Measurements from ENCODE around the gene OR1J2.
"Not testable (repeated sequence)": the region's sequence is repeated elsewhere in the genome, so short reads cannot be mapped to it uniquely, and the experiment has no call there.

The OR1J2 gene, protein sequence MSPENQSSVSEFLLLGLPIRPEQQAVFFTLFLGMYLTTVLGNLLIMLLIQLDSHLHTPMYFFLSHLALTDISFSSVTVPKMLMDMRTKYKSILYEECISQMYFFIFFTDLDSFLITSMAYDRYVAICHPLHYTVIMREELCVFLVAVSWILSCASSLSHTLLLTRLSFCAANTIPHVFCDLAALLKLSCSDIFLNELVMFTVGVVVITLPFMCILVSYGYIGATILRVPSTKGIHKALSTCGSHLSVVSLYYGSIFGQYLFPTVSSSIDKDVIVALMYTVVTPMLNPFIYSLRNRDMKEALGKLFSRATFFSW

DNA sequence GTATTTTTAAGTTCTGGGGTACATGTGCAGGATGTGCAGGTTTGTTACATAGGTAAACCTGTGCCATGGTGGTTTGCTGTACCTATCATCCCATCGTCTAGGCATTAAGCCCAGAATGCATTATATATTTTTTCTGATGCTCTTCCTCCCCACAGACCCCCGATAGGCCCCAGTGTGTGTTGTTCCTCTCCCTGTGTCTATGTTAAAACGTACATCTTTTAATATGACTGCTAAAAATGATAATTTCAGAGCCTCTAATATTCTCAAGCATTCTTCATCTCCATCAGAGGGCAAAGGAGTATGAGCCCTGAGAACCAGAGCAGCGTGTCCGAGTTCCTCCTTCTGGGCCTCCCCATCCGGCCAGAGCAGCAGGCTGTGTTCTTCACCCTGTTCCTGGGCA, at the start of gene OR1J2:
TSS of gene OR1J2 (plus strand) at position 301 of the 400 bp plus-strand sequence. CDS start at position 301, 0 bp downstream.
- DNase-seq (ENCODE audit: low spot score): no peak

DNA sequence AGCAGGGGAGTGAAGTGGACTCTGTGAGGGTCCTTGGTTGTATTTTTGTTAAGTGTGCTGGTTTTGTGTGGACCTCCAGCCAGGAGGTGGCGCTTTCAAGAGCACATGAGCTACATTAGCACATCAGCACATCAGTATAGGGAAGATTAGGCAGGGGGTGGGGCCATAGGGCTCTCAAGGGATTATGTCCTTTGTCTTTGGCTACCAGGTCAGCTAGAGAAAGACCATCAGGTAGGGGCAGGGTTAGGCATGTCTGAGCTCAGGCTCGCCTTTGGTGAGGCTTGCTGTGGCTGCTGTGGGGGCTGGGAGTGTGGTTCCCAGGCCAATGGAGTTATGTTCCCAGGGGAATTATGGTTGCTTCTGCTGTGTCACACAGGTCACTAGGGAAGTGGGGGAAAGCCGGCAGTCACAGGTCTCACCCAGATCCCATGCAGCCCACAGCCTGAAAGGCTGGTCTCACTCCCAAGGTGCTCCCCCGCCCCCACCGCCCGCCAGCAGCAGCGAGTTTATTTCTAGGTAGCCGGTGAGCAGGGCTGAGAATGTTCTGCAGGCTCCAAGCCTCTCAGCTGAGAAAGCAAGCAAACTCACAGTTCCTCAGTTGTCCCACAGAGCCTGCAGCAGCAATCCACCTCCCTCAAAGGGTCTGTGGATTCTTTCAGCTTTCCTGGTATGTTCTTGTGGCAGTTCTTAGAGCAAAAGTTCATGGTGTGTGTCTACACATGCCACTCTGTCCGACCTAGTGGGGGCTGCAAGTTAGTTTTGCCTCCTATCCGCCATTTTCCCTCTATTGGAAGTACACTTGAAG, 46.6 kb upstream of the OR1J2 start:
- peak; percentile 21 for DNase-seq (ENCODE audit: low spot score)

DNA sequence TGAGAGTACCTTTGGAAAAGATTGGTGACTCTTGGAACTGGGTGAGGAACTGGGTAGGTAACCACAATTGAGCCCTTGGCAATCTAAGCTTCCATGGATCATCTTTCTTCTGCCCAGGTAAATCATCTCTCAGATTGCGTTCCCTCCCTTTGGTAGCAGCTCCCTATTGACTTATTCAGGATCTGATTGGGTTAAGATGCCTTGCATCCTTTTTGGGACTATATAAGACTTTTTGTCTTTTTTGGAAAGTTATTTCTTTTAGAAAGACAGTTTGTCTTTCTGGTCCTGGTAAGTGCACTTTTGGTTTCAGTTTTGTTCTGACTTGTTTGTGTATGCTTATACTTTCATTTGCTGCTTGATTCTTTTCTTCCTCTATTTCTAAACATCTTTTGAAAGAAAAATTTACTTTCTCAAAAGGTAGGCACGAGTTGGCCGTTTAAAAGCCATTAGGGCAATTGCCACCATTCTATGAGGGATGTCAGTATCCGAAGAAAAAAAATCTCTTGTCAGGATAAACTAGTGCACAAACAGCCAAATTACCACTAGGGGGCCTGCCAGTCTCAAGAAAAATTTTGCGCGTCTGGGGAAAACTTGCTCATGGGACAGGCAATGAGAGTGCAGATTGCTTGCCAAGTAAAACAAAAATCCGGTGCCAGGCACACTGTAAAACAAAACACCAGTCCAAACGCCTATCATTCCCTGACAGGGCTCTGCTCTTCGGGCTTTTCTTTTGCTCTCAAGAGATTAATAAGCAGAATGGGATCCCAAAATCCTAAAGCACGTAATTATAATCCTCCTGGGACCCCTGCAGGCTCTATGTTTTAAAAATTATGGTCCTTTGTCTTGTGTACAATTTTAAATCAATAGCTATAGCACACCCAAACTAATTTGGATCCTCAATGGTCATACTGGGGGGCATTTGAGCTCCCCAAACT, 45.7 kb upstream of the OR1J2 start:
- DNase-seq (ENCODE audit: low spot score): peak; percentile 82

DNA sequence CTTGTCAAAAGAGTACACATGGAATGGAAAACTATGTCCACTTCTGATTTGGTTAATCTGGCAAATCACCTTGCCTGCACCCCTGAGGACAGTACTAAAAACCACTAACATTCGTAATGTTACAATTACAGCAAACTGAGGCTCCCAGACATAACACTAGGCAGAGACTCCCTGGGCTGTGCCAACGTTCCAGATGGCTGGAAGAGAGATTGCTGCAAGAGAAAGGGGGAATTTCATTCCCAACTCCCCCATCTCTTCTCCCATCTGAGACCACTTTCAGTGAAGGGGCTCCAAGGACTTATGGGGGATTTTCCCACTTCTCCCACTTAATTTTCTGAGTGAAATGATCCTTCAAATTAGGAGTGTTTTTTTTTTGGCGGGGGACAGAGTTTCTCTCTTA, 44.1 kb upstream of the OR1J2 start:
- DNase-seq (ENCODE audit: low spot score): no peak

DNA sequence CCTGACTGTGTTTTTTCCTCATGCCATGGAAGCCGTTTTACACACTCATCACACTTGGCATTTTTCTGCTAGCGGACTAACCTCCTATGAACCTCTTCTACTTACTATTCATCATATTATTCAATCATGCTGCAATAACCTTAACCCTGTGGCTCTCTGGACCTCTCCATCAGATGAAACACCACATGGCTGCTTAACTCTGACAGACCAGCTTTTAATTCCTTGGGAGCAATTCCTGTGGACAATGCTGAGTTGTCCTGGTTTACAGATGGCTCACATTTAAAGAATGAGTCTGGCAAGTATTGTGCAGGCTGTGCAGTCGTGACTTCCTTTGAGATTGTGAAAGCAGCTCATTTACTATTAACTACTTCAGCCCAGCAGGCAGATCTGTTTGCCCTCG, 41.9 kb upstream of the OR1J2 start:
- no peak for DNase-seq (ENCODE audit: low spot score)

DNA sequence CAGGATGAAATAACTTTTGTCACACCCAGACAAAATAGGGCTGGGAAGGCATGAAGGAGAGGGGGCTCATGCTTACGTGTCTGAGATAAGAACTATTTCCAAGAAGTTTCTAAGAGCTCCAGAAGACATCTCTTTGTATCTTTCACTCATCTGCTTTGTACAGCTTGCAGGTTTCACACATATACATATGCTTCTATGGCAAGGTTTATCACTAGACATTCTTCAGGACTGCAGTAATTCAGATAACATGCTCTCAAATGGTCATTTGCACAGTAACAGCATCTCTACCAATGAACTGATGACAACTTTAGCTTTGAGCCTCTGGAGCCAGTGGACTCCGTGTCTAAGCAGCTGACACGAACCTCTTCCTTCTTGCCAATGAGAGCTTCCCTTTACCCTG, 36.0 kb upstream of the OR1J2 start:
- DNase-seq (ENCODE audit: low spot score): no peak

DNA sequence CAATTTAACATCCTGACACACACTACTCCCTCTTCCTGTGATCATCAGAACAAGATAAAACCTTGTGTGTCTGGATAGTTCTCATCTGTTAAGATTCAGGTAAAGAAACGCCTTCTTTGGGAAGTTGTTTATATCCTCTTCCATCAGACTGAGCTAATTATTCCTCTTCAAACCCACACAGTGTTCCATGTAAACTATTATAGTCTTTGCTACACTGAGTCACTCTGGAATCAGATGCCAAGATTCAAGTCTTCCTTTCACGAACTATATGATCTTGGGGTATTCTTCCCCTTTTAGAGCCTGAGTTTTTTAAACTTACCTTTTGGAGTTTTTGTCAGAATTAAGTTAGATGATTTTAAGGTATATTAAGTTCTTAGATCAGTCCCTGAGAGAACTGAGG, 34.9 kb upstream of the OR1J2 start:
- DNase-seq (ENCODE audit: low spot score): no peak

DNA sequence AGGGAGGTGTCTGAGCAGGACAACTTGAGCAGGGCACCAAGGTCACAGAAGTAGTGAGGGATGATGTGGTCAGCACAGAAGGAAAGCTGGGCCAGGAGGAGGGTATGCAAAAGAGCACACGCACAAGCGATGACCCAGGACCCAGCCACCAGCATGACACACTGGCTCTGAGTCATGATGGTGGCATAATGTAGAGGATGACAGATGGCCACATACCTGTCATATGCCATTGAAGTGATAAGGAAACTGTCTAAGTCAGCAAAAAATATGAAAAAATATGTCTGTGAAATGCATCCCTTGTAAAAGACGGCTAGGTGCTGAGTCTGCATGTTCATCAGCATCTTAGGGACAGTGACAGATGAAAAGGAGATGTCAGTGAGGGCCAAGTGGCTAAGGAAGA, 33.3 kb upstream of the OR1J2 start:
- DNase-seq (ENCODE audit: low spot score): no peak

DNA sequence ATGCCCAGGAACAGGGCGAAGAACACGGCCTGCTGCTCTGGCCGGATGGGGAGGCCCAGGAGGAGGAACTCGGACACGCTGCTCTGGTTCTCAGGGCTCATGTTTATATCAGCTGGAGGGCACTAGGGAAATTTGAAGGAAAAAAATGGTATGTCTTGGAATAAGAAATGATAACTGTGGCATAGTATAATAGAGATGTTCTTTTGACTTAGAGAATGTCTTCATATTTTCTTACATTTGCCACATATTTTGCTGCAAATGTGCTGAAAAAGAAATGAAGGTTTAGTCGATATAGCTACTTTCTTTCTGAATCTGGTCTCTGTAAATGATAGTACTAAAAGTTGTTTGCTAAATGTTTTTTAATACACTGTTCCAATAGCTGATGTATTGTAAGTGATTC, 32.8 kb upstream of the OR1J2 start, which contains the start of gene OR1J1:
TSS of gene OR1J1 (minus strand) at position 101 of the 400 bp plus-strand sequence. CDS start at position 101, 0 bp downstream.
- DNase-seq (ENCODE audit: low spot score): no peak

DNA sequence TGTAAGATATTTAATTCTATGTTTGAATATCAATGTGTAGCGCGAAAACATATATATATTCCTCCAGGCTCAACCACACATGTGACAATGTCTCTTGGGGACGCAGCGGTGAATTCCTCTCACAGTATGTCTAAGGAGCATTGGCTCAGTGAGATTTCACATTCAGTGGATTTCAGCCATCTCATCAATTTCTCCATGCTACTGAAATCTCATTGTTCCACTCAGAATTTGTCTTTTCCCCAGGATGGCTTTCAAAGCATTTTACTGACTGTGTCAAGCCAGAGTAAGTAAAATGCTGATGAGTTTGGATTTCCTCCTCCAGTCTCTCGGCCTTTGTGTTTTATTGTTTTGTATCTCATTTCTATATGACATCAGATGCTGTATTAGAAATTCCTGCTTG, 31.5 kb upstream of the OR1J2 start:
- no peak for DNase-seq (ENCODE audit: low spot score)

DNA sequence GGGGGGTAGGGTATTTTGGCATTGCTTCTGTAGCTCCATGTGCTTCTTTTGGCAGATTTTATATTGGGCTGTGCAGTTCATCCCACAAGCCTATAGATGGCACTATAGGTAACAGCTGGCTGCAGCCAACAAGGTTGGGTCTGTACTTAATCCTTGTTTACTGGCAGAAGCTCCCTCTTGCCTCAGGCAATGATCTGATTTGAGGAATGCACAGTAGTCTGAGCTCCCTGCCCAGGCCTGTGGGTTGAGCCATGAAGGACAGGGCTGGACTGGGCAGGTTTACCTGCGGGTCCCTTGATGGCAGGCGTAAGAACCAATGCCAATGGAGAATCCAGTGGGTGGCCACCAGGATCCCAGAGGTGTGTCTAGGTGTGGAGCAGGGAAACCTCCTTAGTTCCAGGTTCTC, 11.7 kb upstream of the OR1J2 start:
- peak; percentile 27 for DNase-seq (ENCODE audit: low spot score)

DNA sequence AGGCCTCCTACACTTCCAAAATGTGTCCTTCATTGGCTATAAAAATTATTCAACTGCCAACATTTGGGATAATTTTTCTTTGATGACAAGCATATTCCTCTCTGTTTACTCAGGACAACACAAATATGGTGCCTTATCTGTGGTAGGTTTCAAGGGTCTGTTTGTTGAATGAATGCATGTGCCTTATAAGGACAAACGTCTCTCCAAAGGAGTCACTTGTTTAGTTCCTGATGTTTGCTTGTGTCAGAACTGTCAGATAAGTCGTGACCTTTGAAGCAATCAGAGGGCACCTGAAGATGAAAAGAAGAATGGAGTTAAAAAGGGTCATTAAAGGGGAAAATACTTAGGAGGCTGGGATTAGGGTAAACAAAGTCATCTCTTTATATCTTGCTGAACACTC, 3.6 kb upstream of the OR1J2 start:
- DNase-seq (ENCODE audit: low spot score): no peak

DNA sequence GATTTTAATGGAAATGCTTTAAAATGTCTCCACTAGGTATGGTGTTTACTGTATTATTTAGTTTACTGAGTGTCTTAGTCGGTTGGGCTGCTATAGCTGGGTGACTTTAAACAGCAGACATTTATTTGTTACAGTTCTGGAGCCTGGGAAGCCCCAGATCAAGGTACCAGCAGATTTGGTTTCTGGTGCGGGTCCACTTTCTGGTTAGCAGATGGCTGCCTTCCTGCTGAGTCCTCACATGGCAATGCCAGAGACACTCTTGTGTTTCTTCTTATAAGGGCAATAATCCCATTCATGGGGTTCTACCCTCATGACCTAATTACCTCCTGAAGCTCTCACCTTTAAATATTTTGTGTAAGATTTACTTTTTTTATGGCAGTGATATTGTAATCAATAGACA, 7.6 kb downstream of the OR1J2 start:
- DNase-seq (ENCODE audit: low spot score): no peak

DNA sequence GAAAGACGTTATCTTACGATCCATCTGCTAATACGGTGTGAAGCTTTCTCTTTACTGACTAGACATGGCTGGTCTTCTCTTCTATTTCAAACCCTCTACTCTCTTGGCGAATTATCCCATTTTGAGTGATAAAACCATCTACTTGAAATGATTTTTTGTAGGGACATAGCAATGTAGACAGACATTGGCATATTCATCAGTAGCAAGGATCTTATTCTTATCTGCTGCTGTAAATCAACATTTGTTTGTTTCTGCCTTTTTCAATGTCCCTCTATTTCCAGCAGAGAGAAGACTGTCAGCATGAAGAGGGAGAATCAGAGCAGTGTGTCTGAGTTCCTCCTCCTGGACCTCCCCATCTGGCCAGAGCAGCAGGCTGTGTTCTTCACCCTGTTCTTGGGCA, 8.2 kb downstream of the OR1J2 start, which contains the start of gene OR1J4:
TSS of gene OR1J4 (plus strand) at position 301 of the 400 bp plus-strand sequence. CDS start at position 301, 0 bp downstream.
- DNase-seq (ENCODE audit: low spot score): no peak

DNA sequence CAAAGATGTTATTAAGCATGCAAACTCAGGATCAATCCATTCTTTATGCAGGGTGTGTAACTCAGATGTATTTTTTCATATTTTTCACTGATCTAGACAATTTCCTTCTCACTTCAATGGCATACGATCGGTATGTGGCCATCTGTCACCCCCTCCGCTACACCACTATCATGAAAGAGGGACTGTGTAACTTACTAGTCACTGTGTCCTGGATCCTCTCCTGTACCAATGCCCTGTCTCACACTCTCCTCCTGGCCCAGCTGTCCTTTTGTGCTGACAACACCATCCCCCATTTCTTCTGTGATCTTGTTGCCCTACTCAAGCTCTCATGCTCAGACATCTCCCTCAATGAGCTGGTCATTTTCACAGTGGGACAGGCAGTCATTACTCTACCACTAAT, 8.8 kb downstream of the OR1J2 start:
- DNase-seq (ENCODE audit: low spot score): no peak

DNA sequence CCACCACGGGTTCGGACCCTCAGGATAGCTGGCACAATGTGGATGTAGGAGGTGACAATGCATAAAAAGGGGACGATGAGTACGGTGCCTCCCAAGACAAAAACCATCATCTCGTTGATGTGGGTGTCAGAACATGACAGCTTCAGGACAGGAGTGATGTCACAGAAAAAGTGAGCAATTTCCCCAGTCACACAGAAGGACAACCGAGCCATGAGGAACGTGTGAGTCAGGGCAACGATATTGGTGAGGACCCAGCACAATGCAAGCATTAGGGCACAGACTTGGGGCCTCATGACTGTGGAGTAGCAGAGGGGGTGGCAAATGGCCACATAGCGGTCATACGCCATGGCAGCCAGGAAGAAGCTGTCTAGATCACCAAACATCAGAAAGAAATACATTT, 16.0 kb downstream of the OR1J2 start:
- no peak for DNase-seq (ENCODE audit: low spot score)

DNA sequence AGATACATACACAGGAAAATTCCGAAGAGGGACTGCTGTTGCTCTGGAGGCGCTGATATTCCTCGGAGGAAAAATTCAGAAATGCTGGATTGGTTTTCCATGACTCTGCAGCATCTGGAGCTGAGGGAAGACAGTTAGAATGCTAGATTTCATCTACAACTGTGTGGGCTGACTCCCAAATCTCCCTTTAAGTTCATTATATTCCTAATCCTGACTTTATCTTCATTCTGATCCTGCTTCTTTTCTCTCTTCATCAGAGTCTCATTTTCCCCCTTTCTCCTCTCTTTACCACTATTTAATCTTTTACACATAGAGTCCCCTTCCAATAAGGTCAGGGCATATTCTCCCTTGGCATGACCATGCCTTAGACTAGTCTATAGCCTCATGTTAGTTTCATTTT, 16.6 kb downstream of the OR1J2 start, which contains the start of gene OR1N1:
TSS of gene OR1N1 (minus strand) at position 101 of the 400 bp plus-strand sequence. CDS start at position 101, 0 bp downstream.
- DNase-seq (ENCODE audit: low spot score): no peak

DNA sequence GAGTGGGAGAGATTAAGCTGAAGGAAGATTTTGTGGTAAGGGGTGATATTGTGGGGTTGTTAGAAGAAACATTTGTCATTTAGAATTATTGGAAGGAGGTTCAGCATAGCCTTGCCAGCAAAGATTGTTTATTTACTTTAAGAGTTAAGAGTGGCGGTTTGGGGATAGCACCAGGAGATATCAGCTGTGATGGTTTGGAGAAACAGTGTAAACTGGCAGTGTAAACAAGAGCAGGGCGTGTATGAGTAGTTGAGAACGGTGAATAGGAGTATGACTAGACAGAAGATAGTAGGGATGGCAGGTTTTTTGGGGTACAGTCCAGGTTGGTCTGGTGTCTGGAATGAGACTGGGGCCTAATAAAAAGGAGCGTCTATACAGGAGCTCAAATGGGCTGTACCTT, 20.6 kb downstream of the OR1J2 start:
- DNase-seq (ENCODE audit: low spot score): not testable (repeated sequence)

DNA sequence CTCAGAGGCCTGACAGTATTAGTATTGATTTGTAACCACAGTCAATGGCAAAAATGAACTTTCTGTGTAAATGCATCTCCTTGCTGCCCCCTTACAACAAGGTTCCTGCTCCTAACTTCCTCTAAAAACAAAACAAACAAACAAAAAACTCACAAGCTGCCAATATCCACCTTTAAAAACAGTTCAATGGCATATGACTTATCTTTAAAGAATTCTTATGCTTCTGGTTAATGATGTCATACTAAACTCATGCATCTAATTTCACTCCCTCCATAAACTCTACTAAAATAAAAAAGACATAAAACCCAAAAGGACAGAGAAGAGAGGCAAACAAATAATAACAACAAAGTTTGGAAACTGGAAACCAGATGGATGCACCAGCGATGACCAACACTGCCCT, 25.5 kb downstream of the OR1J2 start:
- DNase-seq (ENCODE audit: low spot score): no peak

DNA sequence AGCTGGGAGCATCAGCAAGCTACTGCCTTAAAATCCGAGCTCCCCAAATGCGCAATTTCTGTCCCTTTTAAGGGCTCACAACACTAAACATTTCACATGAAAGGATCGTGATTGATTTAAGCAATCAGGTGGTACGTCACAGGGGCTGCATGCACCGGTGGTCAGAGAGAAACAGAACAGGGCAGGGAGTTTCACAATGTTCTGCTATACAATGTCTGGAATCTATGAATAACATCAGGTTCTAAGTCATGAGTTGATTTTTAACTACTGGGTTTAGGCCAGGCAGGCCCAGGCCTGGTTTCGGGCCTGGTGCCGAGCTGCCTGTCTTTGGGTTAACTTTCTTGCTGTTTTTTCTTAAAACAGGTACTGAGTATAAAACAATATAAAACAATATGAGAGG, 26.5 kb downstream of the OR1J2 start:
- not testable (repeated sequence) for DNase-seq (ENCODE audit: low spot score)

DNA sequence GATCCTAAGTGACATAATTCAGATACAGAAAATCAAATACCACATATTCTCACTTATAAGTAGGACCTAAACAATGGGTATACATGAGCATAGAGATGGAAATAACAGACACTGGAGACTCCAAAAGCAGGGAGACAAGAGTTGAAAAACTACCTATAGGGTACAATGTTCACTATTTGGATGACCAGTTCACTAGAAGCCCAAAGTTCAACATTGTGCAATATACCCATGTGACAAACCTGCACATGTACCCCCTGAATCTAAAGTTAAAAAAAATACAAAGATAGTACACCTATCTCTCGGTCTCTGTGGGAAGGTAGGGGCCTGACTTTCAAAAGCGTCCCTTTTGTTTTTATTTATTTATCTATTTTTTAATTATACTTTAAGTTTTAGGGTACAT, 28.2 kb downstream of the OR1J2 start:
- no peak for DNase-seq (ENCODE audit: low spot score)

DNA sequence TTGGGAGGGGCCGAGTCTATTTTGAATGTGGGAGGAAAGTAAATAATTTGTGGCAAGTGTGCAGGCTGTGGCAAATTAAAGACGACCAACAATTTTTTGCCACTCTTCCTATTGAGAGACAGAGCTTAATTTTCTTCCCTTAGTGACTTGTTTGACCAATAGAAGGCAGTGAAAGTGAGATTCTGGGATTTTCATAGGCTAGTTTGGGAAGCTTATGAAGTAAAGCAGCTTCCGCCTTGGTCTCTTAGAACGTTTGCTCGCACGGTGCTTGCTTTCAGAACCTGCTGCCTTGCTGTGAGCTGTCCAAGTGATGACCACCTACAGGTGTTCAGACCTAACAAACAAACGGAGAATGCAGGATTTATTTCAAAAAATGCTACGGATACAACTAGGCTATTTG, 35.6 kb downstream of the OR1J2 start:
- no peak for DNase-seq (ENCODE audit: low spot score)

Measured in hematopoietic multipotent progenitor cell treated with erythropoietin and hydrocortisone succinate and interleukin-3 and kit ligand, for 17 days (in vitro differentiated cells).